HCT116 (cell line): ENCODE data around the gene FOSB. TPM values are rescaled to one million over a fixed set of nuclear protein-coding genes. Genes with fewer than 3 reads are reported as not detected.

Source experiments
- ATAC-seq: fragments of 200-7000 bp; cut with Tn5 transposase; 2 replicates; pipeline ENCODE4 v1.9.1; 2020; ENCODE audit warnings: mild to moderate bottlenecking, moderate library complexity
- BruUV-seq: library from RNA; stranded (reverse); fragments of 400-500 nt; replicated peaks from 2 replicates; lab custom pipeline; 2021; lab: Mats Ljungman, UMichigan
- CTCF ChIA-PET: fragments of 300-600 bp; sonication (Branson Sonifier 250); formaldehyde crosslinking; loops from one replicate; lab custom pipeline; 2021; ENCODE audit warnings: antibody characterized with exemption; lab: Charles Lee
- POLR2A ChIA-PET: fragments of 300-600, 350-600 bp; sonication (Branson Sonifier 250); formaldehyde crosslinking; loops from one replicate; lab custom pipeline; 2021; ENCODE audit warnings: antibody characterized with exemption; lab: Charles Lee
- RAD21 ChIA-PET, 2 experiments: fragments of 300-600 bp; sonication (Branson Sonifier 250); formaldehyde crosslinking; loops; one replicate each; lab custom pipeline; 2023; ENCODE audit warnings: low total read pairs in 2 of 2; ENCODE audit not compliant: uncharacterized antibody in 2 of 2, unreplicated experiment in 2 of 2, low non-redundant PET in 1 of 2; lab: Charles Lee
- DNase-seq: peaks from one replicate; pipeline ENCODE4 v3.0.0-alpha.2; 2010; ENCODE audit warnings: low read depth, low spot score
- H2AFZ ChIP-seq: fragments of 200-600 bp; shearing (Covaris generic), sonication (generic); 2 replicates; pipeline ENCODE4 v1.6.1; 2017; ENCODE audit warnings: low read depth, mixed run types, mixed read lengths, antibody characterized with exemption, low read length; ENCODE audit not compliant: poor library complexity, severe bottlenecking
- H3K27ac ChIP-seq: 2 replicates; pipeline ENCODE4 v1.5.1; 2012; ENCODE audit warnings: low read depth, low read length
- H3K27me3 ChIP-seq: fragments of 200-600 bp; sonication (generic); 2 replicates; pipeline ENCODE4 v1.6.1; 2016; ENCODE audit warnings: mixed run types, low read length, mixed read lengths; ENCODE audit not compliant: insufficient read depth
- H3K36me3 ChIP-seq, 2 experiments: fragments of 200-500 bp in 1 of 2; fragments of 200-600 bp in 1 of 2; sonication (Bioruptor generic) in 1 of 2; sonication (generic) in 1 of 2; 2 replicates each; pipeline versions ENCODE4 v1.5.1 to v1.6.1; 2014 to 2016; ENCODE audit warnings: low read length in 2 of 2, inconsistent platforms in 1 of 2, mixed read lengths in 1 of 2, mixed run types in 1 of 2; ENCODE audit not compliant: insufficient read depth in 2 of 2, control insufficient read depth in 1 of 2
- H3K4me1 ChIP-seq, 2 experiments: fragments of 200-600 bp in 1 of 2; sonication (generic) in 1 of 2; 2 replicates each; pipeline versions ENCODE4 v1.5.1 to v1.6.1; 2012 to 2017; ENCODE audit warnings: low read length in 2 of 2, inconsistent platforms in 1 of 2, mild to moderate bottlenecking in 1 of 2, mixed read lengths in 1 of 2, mixed run types in 1 of 2, moderate library complexity in 1 of 2; ENCODE audit not compliant: insufficient read depth in 2 of 2, control insufficient read depth in 1 of 2
- H3K4me2 ChIP-seq: fragments of 200-600 bp; sonication (generic); 2 replicates; pipeline ENCODE4 v1.6.1; 2017; ENCODE audit warnings: mixed run types, low read length, mixed read lengths
- H3K4me3 ChIP-seq, 2 experiments: fragments of 200-600 bp in 1 of 2; sonication (generic) in 1 of 2; replicated peaks in 1 of 2; 2 replicates each; pipeline ENCODE4 v1.5.1; 2011 to 2016; ENCODE audit warnings: low read length in 2 of 2, control low read depth in 1 of 2, low read depth in 1 of 2, mild to moderate bottlenecking in 1 of 2, mixed read lengths in 1 of 2, mixed run types in 1 of 2
- H3K79me2 ChIP-seq: fragments of 200-600 bp; sonication (generic); 2 replicates; pipeline ENCODE4 v1.6.1; 2017; ENCODE audit warnings: mild to moderate bottlenecking, mixed run types, low read length, moderate library complexity, mixed read lengths; ENCODE audit not compliant: insufficient read depth
- H3K9ac ChIP-seq: fragments of 200-600 bp; sonication (generic); 2 replicates; pipeline ENCODE4 v1.6.1; 2016; ENCODE audit warnings: low read length, mixed read lengths
- H3K9me2 ChIP-seq: fragments of 200-600 bp; sonication (generic), shearing (Covaris generic); 2 replicates; pipeline ENCODE4 v1.6.1; 2017; ENCODE audit warnings: mixed run types, mild to moderate bottlenecking, moderate library complexity; ENCODE audit not compliant: insufficient read depth
- H3K9me3 ChIP-seq, 2 experiments: fragments of 200-500 bp in 1 of 2; fragments of 200-600 bp in 1 of 2; sonication (Bioruptor generic) in 1 of 2; sonication (generic) in 1 of 2; 2 replicates each; pipeline ENCODE4 v1.6.1; 2014 to 2017; ENCODE audit warnings: low read length in 2 of 2, mixed read lengths in 2 of 2, inconsistent platforms in 1 of 2, low read depth in 1 of 2, mild to moderate bottlenecking in 1 of 2, mixed run types in 1 of 2, moderate library complexity in 1 of 2; ENCODE audit not compliant: control insufficient read depth in 1 of 2, insufficient read depth in 1 of 2
- H4K20me1 ChIP-seq: fragments of 200-600 bp; sonication (generic), shearing (Covaris generic); 2 replicates; pipeline ENCODE4 v1.6.1; 2017; ENCODE audit warnings: mixed run types, mild to moderate bottlenecking, moderate library complexity; ENCODE audit not compliant: insufficient read depth
- ATF3 ChIP-seq: IDR thresholded peaks from 2 replicates; pipeline ENCODE4 v1.6.1; 2012
- CEBPB ChIP-seq: IDR thresholded peaks from 2 replicates; pipeline ENCODE4 v1.6.1; 2012; ENCODE audit warnings: low read depth
- CTCF ChIP-seq, 3 experiments: fragments of 200-600 bp in 1 of 3; sonication (generic) in 1 of 3; IDR thresholded peaks in 2 of 3; conservative IDR thresholded peaks in 1 of 3; 2 replicates each; pipeline ENCODE4 v1.5.1; 2012 to 2017; ENCODE audit warnings: low read depth in 2 of 3, low read length in 2 of 3, antibody characterized with exemption in 1 of 3, borderline replicate concordance in 1 of 3, control low read depth in 1 of 3, mild to moderate bottlenecking in 1 of 3, mixed read lengths in 1 of 3, mixed run types in 1 of 3, moderate library complexity in 1 of 3; ENCODE audit not compliant: insufficient read depth in 1 of 3
- ELF1 ChIP-seq: IDR thresholded peaks from 2 replicates; pipeline ENCODE4 v1.6.1; 2012; ENCODE audit warnings: low read depth, borderline replicate concordance
- EZH2phosphoT487 ChIP-seq: fragments of 200-600 bp; IDR thresholded peaks from 2 replicates; pipeline ENCODE4 v1.6.1; 2018; ENCODE audit warnings: antibody characterized with exemption, borderline replicate concordance
- FOSL1 ChIP-seq: IDR thresholded peaks from 2 replicates; pipeline ENCODE4 v1.6.1; 2012; ENCODE audit warnings: low read depth
- MAX ChIP-seq: IDR thresholded peaks from 2 replicates; pipeline ENCODE4 v1.6.1; 2012
- POLR2A ChIP-seq: IDR thresholded peaks from 2 replicates; pipeline ENCODE4 v1.7.0; 2011; ENCODE audit warnings: borderline replicate concordance; ENCODE audit not compliant: insufficient read depth, insufficient read length; ENCODE audit errors: extremely low read depth
- POLR2AphosphoS5 ChIP-seq: IDR thresholded peaks from 2 replicates; pipeline ENCODE4 v1.6.1; 2011; ENCODE audit warnings: mild to moderate bottlenecking, low read depth, low read length, moderate library complexity
- RAD21 ChIP-seq: IDR thresholded peaks from 2 replicates; pipeline ENCODE4 v1.6.1; 2012; ENCODE audit warnings: low read depth, mild to moderate bottlenecking
- REST ChIP-seq: IDR thresholded peaks from 2 replicates; pipeline ENCODE4 v1.6.1; 2012; ENCODE audit warnings: low read depth
- SIN3A ChIP-seq: IDR thresholded peaks from 2 replicates; pipeline ENCODE4 v1.6.1; 2012; ENCODE audit warnings: low read depth
- SRF ChIP-seq: IDR thresholded peaks from 2 replicates; pipeline ENCODE4 v1.6.1; 2012; ENCODE audit warnings: low read depth
- YY1 ChIP-seq: IDR thresholded peaks from 2 replicates; pipeline ENCODE4 v1.6.1; 2011; ENCODE audit warnings: low read length, low read depth, moderate library complexity, mild to moderate bottlenecking; ENCODE audit not compliant: insufficient replicate concordance; ENCODE audit errors: extremely low read depth
- ZBTB33 ChIP-seq: IDR thresholded peaks from 2 replicates; pipeline ENCODE4 v1.6.1; 2011; ENCODE audit warnings: mild to moderate bottlenecking, low read length, moderate library complexity; ENCODE audit not compliant: insufficient replicate concordance; ENCODE audit errors: extremely low read depth
- ZFX ChIP-seq: fragments of 450-650 bp; IDR thresholded peaks from 2 replicates; pipeline ENCODE4 v1.6.1; 2017
- ZNF274 ChIP-seq: fragments of 200-500 bp; sonication (Bioruptor generic); IDR thresholded peaks from 2 replicates; pipeline ENCODE4 v1.6.1; 2014; ENCODE audit warnings: mild to moderate bottlenecking, low read depth, low read length, inconsistent platforms
- intact Hi-C: fragments of 100-400 bp; cut with micrococcal nuclease; formaldehyde crosslinking; loops from 2 replicates; pipeline ENCODE4 v1.10.0; 2022
- total RNA-seq: library from RNA; stranded (reverse); gene quantifications from one replicate; pipeline ENCODE4 v1.2.1, GENCODE V29; 2021; ENCODE audit not compliant: unreplicated experiment

FOSB gene
- total RNA-seq, 1 experiment from 2014 or later: 12.6 TPM

GRCh38 chr19:45495178-45495577, 27.4 kb downstream of the FOSB start:
- no TSS peak for BruUV-seq
- CTCF ChIA-PET: interaction anchor here (5.3 kb wide), 1 partner anchor 10 kb away, joined by 33 read pairs; no protein-coding TSS in a partner anchor
- TF ChIP-seq ZBTB33: no peak
- no peak for TF ChIP-seq POLR2AphosphoS5
- TF ChIP-seq ZNF274: no peak
- TF ChIP-seq SIN3A: no peak
- no peak for TF ChIP-seq ATF3
- TF ChIP-seq RAD21: no peak
- TF ChIP-seq SRF: no peak
- no peak for TF ChIP-seq EZH2phosphoT487
- TF ChIP-seq ELF1: no peak
- no peak for TF ChIP-seq FOSL1
- no peak for TF ChIP-seq YY1
- TF ChIP-seq MAX: no peak
- TF ChIP-seq CTCF (IDR thresholded peaks at IDR 0.05 in 2 of 3, conservative IDR thresholded peaks at IDR 0.05 in 1 of 3; ENCODE audit: borderline replicate concordance in 1 of 3, insufficient read depth in 1 of 3, low read depth in 2 of 3, low read length in 2 of 3): no peak
- TF ChIP-seq CEBPB: no peak
- TF ChIP-seq POLR2A: no peak
- no peak for TF ChIP-seq REST
- no peak for TF ChIP-seq ZFX
- Histone ChIP-seq H3K27ac (no peak overlapping the region), H3K9me3 (no peaks in the 10 kb centered on the region), H3K4me1 (peaks cover 25 to 53% of the 10 kb centered on the region in 2 experiments), H3K4me3 (no peak overlapping the region), H3K4me2 (no peak overlapping the region), H2AFZ (no peak overlapping the region), H3K9ac (no peak overlapping the region), H3K79me2 (no peaks in the 10 kb centered on the region), H4K20me1 (no peaks in the 10 kb centered on the region), H3K9me2 (no peaks in the 10 kb centered on the region), H3K36me3 (no peaks in the 10 kb centered on the region), H3K27me3 (peaks cover 10% of the 10 kb centered on the region; the same call in 1 of the 2 replicates)
- intact Hi-C loops: no loop called here
- RAD21 ChIA-PET: no interaction called here
- DNase-seq (no peak), ATAC-seq (no peak)
- POLR2A ChIA-PET: no interaction called here
